ENCODE data around the gene PCGF1. TPM values are rescaled to one million over a fixed set of nuclear protein-coding genes. Genes with fewer than 3 reads are reported as not detected.
"Not testable (repeated sequence)": the region's sequence is repeated elsewhere in the genome, so short reads cannot be mapped to it uniquely, and the experiment has no call there.

The PCGF1 gene
- total RNA-seq, 2 experiments from 2014 or later: 23.0 to 31.4 TPM

- H3K36me3 Mint-ChIP-seq (ENCODE audit: low read depth): peaks cover 46% of the 10 kb centered on the region
- CTCF ChIA-PET: interaction anchor here (1.3 kb wide), 1 partner anchor 9 kb away, joined by 5 read pairs; no protein-coding TSS in a partner anchor
Observed at GRCh38 chr2:74488643-74489481, 18.6 kb downstream of the PCGF1 start.

GRCh38 chr2:74486141-74486540 is 21.4 kb downstream of the PCGF1 start:
- POLR2A ChIA-PET: no interaction called here
- Mint-ChIP-seq H3K27ac (no peak overlapping the region), H3K4me1 (peaks cover 28% of the 10 kb centered on the region), H3K9me3 (no peaks in the 10 kb centered on the region), H3K4me3 (no peak overlapping the region), H3K36me3 (ENCODE audit: low read depth) (peaks cover 32% of the 10 kb centered on the region), H3K27me3 (no peaks in the 10 kb centered on the region)
- no peak for DNase-seq
- CTCF ChIA-PET: interaction anchor here (2.3 to 8.2 kb wide), 3 partner anchors 44 to 102 kb away, joined by 10 to 107 read pairs (median 90); partner anchors contain the start of genes AUP1 and HTRA2

More at GRCh38 chr2:74488643-74489481, 18.6 kb downstream of the PCGF1 start:
- POLR2A ChIA-PET: interaction anchor here (0.7 to 1.1 kb wide), 2 partner anchors 12 to 31 kb away, joined by 3 read pairs; partner anchors contain the start of gene WBP1
- H3K9me3 Mint-ChIP-seq: no peaks in the 10 kb centered on the region
- peaks cover 16% of the 10 kb centered on the region for H3K4me1 Mint-ChIP-seq
- no peak overlapping the region for H3K4me3 Mint-ChIP-seq
- no peaks in the 10 kb centered on the region for H3K27me3 Mint-ChIP-seq
- DNase-seq: no peak
- H3K27ac Mint-ChIP-seq: no peak overlapping the region

- DNase-seq, H3K9me3 Mint-ChIP-seq, H3K27me3 Mint-ChIP-seq: not testable (repeated sequence)
- POLR2A ChIA-PET: interaction anchor here (1.0 to 4.7 kb wide), 17 partner anchors 9 to 305 kb away, joined by 3 to 103 read pairs (median 16); partner anchors contain the start of genes AUP1, HTRA2, INO80B and LBX2
- Mint-ChIP-seq H3K36me3 (ENCODE audit: low read depth) (peaks cover 38% of the 10 kb centered on the region), H3K4me3 (peak overlapping the region; percentile 99), H3K27ac (peak overlapping the region; percentile 98), H3K4me1 (peaks cover 48% of the 10 kb centered on the region)
- CTCF ChIA-PET: interaction anchor here (1.2 to 8.2 kb wide), 14 partner anchors 9 to 104 kb away, joined by 3 to 107 read pairs (median 10); partner anchors contain the start of genes AUP1, DQX1, HTRA2 and INO80B
Observed at GRCh38 chr2:74483675-74484164, 23.8 kb downstream of the PCGF1 start.

- H3K36me3 Mint-ChIP-seq (ENCODE audit: low read depth): peaks cover 38% of the 10 kb centered on the region
- no peaks in the 10 kb centered on the region for H3K27me3 Mint-ChIP-seq
- ChIA-PET CTCF (interaction anchor here (0.6 to 8.2 kb wide), 23 partner anchors 8 to 475 kb away, joined by 3 to 107 read pairs (median 7); partner anchors contain the start of genes AUP1, C2orf81, DQX1 and HTRA2), POLR2A (interaction anchor here (0.6 to 4.7 kb wide), 24 partner anchors 10 to 361 kb away, joined by 3 to 103 read pairs (median 10); partner anchors contain the start of genes AUP1, DOK1, HTRA2 and INO80B)
- peak; percentile 94 for DNase-seq
- peak within 1 kb of the TSS; percentile 99 for H3K4me3 Mint-ChIP-seq
- H3K4me1 Mint-ChIP-seq: peaks cover 48% of the 10 kb centered on the region
- no peaks in the 10 kb centered on the region for H3K9me3 Mint-ChIP-seq
- peak within 1 kb of the TSS; percentile 98 for H3K27ac Mint-ChIP-seq
Observed at GRCh38 chr2:74482801-74483674, 24.5 kb downstream of the PCGF1 start, which contains the start of the genes CCDC142 and TTC31. Gene CCDC142 (minus strand): TSS chr2:74482998. CDS start chr2:74482837, 161 bp downstream. Gene TTC31 (plus strand): TSS chr2:74483081. CDS start chr2:74483096, 15 bp downstream.

- Mint-ChIP-seq H3K9me3 (no peaks in the 10 kb centered on the region), H3K36me3 (ENCODE audit: low read depth) (peaks cover 43% of the 10 kb centered on the region), H3K4me1 (peaks cover 51% of the 10 kb centered on the region), H3K27me3 (no peaks in the 10 kb centered on the region), H3K4me3 (peak overlapping the region; percentile 99), H3K27ac (peak overlapping the region; percentile 98)
- ChIA-PET POLR2A (interaction anchor here (0.6 to 4.7 kb wide), 25 partner anchors 9 to 362 kb away, joined by 3 to 103 read pairs (median 9); partner anchors contain the start of genes AUP1, DOK1, DQX1 and HTRA2), CTCF (interaction anchor here (0.8 to 8.2 kb wide), 22 partner anchors 8 to 475 kb away, joined by 3 to 107 read pairs (median 7); partner anchors contain the start of genes AUP1, C2orf81, DQX1 and HTRA2)
- DNase-seq: peak; percentile 62
Observed at GRCh38 chr2:74481961-74482800, 25.3 kb downstream of the PCGF1 start.

GRCh38 chr2:74481431-74481830 is 26.1 kb downstream of the PCGF1 start:
- Mint-ChIP-seq H3K4me3 (peak overlapping the region; percentile 99), H3K27me3 (no peaks in the 10 kb centered on the region), H3K27ac (peak overlapping the region; percentile 49), H3K36me3 (ENCODE audit: low read depth) (peaks cover 42% of the 10 kb centered on the region), H3K9me3 (no peaks in the 10 kb centered on the region), H3K4me1 (peaks cover 49% of the 10 kb centered on the region)
- no peak for DNase-seq
- ChIA-PET POLR2A (interaction anchor here (0.9 to 4.7 kb wide), 15 partner anchors 9 to 106 kb away, joined by 3 to 103 read pairs (median 20); partner anchors contain the start of genes AUP1, HTRA2, INO80B and LBX2), CTCF (interaction anchor here (1.5 to 8.2 kb wide), 11 partner anchors 9 to 106 kb away, joined by 5 to 107 read pairs (median 9); partner anchors contain the start of genes AUP1, C2orf81, DQX1 and HTRA2)

- H3K4me1 Mint-ChIP-seq: peaks cover 44% of the 10 kb centered on the region
- no peaks in the 10 kb centered on the region for H3K27me3 Mint-ChIP-seq
- H3K4me3 Mint-ChIP-seq: no peak overlapping the region
- H3K9me3 Mint-ChIP-seq: no peaks in the 10 kb centered on the region
- peak overlapping the region; percentile 50 for H3K27ac Mint-ChIP-seq
- DNase-seq: no peak
- peaks cover 53% of the 10 kb centered on the region for H3K36me3 Mint-ChIP-seq (ENCODE audit: low read depth)
- ChIA-PET POLR2A (interaction anchor here (1.2 to 4.0 kb wide), 5 partner anchors 7 to 55 kb away, joined by 3 to 81 read pairs (median 6); partner anchors contain the start of genes AUP1, CCDC142, HTRA2 and INO80B), CTCF (interaction anchor here (0.9 to 1.7 kb wide), 5 partner anchors 9 to 91 kb away, joined by 3 to 8 read pairs (median 3); partner anchors contain the start of genes CCDC142, DQX1, TTC31 and WBP1)
Observed at GRCh38 chr2:74474899-74475298, 32.6 kb downstream of the PCGF1 start.

- Mint-ChIP-seq H3K27me3 (no peaks in the 10 kb centered on the region), H3K9me3 (no peaks in the 10 kb centered on the region), H3K36me3 (ENCODE audit: low read depth) (peaks cover 52% of the 10 kb centered on the region), H3K27ac (peak overlapping the region; percentile 31), H3K4me3 (no peak overlapping the region), H3K4me1 (peaks cover 44% of the 10 kb centered on the region)
- no peak for DNase-seq
- ChIA-PET POLR2A (interaction anchor here (1.2 to 4.0 kb wide), 4 partner anchors 7 to 55 kb away, joined by 3 to 81 read pairs (median 8); partner anchors contain the start of genes AUP1, CCDC142, HTRA2 and TTC31), CTCF (interaction anchor here (0.9 to 1.7 kb wide), 3 partner anchors 9 to 92 kb away, joined by 3 to 8 read pairs (median 3); partner anchors contain the start of genes CCDC142, TTC31 and WBP1)
Observed at GRCh38 chr2:74474481-74474880, 33.0 kb downstream of the PCGF1 start.

GRCh38 chr2:74472945-74473258 is 34.6 kb downstream of the PCGF1 start:
- no peak for DNase-seq
- Mint-ChIP-seq H3K4me3 (peak overlapping the region; percentile 97), H3K4me1 (peaks cover 38% of the 10 kb centered on the region), H3K9me3 (no peaks in the 10 kb centered on the region), H3K27me3 (no peaks in the 10 kb centered on the region), H3K27ac (peak overlapping the region; percentile 98), H3K36me3 (ENCODE audit: low read depth) (peaks cover 47% of the 10 kb centered on the region)
- CTCF ChIA-PET: interaction anchor here (0.8 to 2.9 kb wide), 10 partner anchors 10 to 116 kb away, joined by 3 to 34 read pairs (median 6); partner anchors contain the start of genes AUP1, CCDC142, DQX1 and HTRA2
- POLR2A ChIA-PET: interaction anchor here (0.7 to 4.0 kb wide), 20 partner anchors 8 to 644 kb away, joined by 3 to 81 read pairs (median 4); partner anchors contain the start of genes AUP1, CCDC142, DQX1 and HTRA2

- POLR2A ChIA-PET: interaction anchor here (0.7 to 4.0 kb wide), 21 partner anchors 7 to 644 kb away, joined by 3 to 81 read pairs (median 4); partner anchors contain the start of genes AUP1, CCDC142, DQX1 and HTRA2
- H3K27ac Mint-ChIP-seq: peak within 1 kb of the TSS; percentile 98
- peaks cover 36% of the 10 kb centered on the region for H3K4me1 Mint-ChIP-seq
- peaks cover 44% of the 10 kb centered on the region for H3K36me3 Mint-ChIP-seq (ENCODE audit: low read depth)
- peak; percentile 97 for DNase-seq
- no peaks in the 10 kb centered on the region for H3K27me3 Mint-ChIP-seq
- CTCF ChIA-PET: interaction anchor here (0.7 to 2.9 kb wide), 13 partner anchors 10 to 116 kb away, joined by 3 to 34 read pairs (median 5); partner anchors contain the start of genes AUP1, CCDC142, DQX1 and HTRA2
- H3K9me3 Mint-ChIP-seq: no peaks in the 10 kb centered on the region
- H3K4me3 Mint-ChIP-seq: peak within 1 kb of the TSS; percentile 97
Observed at GRCh38 chr2:74472086-74472944, 35.2 kb downstream of the PCGF1 start, which contains the start of gene MRPL53. Gene MRPL53 (minus strand): TSS chr2:74472680. CDS start chr2:74472660, 20 bp downstream.
